CD4-positive, alpha-beta T cell treated with Interleukin-17A for 1 hour (primary cell): ENCODE measurements around the gene ITGA3.
A peak's percentile ranks its signal among the peaks of the same experiment; 100 is the strongest.

Experiments
- DNase-seq: peaks from one replicate; pipeline ENCODE4 v3.0.0-alpha.2; 2020

ITGA3 gene

DNA sequence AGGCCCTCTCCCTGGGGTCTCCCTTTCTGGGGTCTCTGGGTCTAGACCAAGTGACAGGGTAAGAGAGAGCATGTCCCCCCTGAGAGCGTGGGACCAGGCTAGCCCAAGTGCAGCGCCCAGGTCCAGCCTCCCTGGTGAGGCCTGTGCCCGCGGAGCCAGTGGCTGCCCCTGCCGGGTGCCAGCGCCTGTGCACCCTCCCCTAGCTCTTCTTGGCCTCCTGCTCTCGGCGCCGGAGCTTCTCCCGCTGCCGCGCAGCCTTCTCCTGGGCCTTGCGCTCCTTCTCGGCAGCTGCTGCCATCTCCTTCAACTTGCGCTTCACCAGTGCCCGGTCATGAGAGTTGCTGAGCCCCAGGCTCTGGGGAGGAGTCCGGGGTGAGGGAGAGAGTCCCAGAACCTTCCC, 56.8 kb downstream of the ITGA3 start:
- no peak for DNase-seq

GRCh38 chr17:50113624-50114320, 57.9 kb downstream of the ITGA3 start:
- no peak for DNase-seq

GRCh38 chr17:50114401-50114800, 58.5 kb downstream of the ITGA3 start:
- no peak for DNase-seq

GRCh38 chr17:50114849-50115357, 59.0 kb downstream of the ITGA3 start:
- DNase-seq, result peak; percentile 68

- no peak for DNase-seq
These were observed 59.8 kb downstream of the ITGA3 start for GRCh38 chr17:50115756-50116155.

DNA sequence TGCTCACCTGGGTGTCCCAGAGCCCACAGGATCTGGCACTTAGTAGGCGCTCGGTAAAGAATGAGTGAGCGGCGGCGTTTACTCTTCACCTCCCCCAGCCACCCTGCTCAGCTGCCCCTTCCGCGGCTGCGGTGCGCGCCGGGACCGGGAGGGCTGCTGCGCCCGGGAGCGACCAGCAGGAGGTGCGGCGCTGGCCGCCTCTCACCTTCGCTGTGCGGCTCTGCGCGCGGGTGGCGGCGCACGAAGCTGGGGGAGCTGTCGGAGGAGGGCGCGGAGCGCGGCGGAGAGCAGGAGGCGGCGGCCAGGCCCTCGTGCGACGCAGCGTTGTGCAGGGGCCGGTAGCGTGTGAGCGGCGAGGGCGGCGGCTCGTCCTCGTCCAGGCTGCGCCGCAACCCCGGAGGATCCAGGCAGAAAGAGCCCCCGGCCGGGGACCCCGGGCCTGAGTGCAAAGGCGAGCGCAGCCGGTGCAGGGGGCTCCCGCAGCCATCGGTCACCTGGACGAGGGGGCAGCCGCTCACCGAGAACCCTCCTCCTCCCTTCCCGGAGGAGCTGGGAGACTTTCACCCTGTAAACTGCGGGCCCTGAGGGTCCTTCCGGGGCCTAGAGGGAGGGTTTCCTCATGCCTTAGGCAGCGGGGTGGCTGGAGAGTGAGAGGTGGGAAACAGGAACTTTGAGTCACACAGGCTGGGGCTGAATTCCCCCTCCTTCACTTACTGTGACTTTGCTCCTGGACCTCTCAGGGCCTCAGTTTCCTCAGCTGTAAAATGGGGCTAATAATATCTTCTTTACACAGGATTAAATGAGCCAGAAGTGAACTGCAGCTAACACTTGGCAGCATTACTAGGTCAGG, 61.5 kb downstream of the ITGA3 start:
- peak; percentile 62 for DNase-seq

- no peak for DNase-seq
These were observed 62.3 kb downstream of the ITGA3 start for GRCh38 chr17:50118076-50118827.

DNA sequence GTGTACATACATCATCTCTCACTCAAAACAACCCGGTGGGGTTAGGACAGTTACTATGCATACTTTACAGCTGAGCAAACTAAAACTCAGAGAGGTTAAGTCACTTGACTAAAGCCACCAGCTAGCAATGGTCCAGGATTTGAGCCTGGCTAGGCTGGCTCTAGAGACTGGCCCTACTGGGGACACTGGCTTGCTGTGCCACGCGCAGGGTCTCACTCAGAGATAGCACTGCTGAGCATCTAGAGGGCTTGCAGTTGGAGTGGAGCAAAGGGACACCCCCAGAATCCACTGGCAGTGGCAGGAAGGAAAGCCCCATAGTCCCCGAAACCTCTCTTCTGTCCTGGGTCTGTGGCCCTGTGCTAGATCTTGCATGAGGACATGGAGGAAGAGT, 62.9 kb downstream of the ITGA3 start:
- no peak for DNase-seq

DNA sequence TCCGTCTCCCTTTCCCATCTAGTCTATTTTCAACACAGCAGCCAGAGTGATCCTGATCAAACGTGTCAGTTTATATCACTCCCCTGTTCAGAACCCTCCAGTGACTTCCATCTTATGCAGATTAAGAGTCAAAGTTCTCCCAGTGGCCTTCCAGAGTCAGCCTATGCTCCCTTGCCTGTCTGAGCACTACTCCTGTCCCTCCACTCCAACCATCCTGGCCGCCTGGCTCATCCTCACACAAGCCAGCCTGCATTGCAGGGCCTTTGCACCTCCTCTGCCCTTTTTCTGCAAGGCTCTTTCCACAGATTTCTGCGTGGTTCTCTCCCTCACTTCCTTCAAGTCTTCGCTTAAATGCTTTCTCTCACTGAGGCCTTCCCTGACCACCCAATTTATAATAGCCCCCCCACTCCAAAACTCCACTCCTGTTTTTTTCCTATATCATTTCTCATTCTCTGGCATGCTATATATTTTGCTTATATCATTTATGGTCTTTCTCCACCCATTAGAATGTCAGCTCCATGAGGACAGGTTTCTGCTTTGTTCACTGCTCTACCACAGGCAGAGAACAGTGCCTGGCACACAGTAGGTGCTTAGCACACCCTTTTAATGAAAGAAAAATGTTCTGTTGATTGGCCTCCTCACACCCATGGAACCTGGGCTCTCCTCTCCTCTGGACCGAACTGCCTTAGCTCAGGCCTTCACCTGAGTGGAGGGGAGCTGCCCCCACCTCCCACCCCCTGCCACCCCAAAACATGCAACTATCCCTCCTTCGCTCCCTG, 64.8 kb downstream of the ITGA3 start:
- no peak for DNase-seq

DNA sequence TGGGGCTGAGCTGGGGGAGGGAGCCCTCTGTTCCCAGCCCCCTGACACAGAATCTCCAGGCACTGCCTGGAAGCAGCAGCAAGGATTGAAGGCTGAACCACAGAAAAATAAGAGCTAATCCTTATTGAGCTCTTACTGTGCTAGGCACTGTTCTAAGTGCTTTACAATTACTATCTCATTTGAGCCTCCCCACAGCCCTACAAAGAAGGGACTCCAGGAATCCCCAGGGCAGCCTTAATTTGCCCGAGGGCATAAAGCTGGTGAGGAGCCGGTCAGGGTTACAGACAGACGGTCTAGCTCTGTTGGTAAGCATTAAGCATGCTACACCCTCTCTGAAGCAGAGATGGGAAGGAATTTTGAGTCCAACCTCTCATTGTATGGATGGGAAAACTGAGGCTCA, 67.0 kb downstream of the ITGA3 start:
- no peak for DNase-seq

DNA sequence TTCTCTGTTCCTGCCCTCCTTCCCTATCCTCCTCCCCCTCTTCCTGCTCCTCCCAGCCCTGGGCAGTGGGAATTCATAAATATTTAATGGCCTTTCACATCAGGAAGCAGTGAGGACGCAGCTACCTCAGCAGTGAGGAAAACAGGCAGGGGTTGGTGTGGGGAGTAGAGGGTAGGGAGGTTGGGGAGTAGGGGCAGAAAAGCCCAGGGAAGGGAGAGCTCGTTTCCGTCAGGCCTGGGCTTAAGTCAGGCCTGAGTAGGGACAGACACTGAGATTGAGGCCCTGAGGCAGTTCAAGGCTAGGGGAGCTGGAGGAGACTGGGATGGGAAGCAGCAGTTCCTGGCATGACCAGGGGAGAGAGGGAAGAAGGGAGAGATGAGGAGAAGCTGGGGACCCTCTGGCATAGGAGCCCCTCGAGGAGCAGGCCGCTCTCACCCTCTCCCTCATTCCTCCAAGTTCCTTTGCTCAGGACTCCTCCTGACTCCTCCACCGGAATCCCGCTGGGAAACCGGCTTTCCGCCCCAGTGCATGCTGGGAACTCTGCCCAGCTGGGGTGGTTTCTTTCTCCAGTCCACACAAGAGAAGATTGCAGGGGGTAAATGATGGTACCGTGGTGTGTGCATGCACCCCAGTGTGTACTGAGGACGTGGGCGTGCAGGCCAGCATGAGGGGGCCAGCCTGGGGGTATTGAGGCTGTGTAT, 67.9 kb downstream of the ITGA3 start:
- no peak for DNase-seq

DNA sequence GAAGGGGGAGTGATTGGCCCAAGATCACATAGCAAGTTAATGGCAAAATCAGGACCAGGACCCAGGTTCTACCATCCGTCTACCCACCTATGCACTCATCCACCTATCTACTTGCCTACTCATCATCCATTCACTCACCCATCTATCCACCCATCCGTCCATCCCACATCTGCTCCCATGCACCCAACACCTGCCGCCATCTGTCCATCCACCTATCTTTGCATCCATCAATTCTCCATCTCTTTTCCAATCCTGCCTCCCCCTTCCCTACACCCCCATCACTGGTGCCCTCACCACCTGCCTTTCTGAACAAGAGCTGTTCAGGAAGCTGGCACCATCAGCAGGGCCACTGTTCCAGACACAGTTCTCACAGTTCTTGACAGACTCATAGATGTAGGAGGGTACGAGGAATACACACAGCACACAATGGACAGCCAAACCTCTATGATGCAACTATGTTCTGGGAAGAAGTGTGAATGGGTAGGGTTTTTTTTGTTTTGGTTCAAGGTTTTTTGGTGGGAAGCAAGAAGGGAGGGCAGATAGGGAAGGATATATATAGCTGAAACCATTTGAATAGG, 69.6 kb downstream of the ITGA3 start:
- DNase-seq, result no peak

DNA sequence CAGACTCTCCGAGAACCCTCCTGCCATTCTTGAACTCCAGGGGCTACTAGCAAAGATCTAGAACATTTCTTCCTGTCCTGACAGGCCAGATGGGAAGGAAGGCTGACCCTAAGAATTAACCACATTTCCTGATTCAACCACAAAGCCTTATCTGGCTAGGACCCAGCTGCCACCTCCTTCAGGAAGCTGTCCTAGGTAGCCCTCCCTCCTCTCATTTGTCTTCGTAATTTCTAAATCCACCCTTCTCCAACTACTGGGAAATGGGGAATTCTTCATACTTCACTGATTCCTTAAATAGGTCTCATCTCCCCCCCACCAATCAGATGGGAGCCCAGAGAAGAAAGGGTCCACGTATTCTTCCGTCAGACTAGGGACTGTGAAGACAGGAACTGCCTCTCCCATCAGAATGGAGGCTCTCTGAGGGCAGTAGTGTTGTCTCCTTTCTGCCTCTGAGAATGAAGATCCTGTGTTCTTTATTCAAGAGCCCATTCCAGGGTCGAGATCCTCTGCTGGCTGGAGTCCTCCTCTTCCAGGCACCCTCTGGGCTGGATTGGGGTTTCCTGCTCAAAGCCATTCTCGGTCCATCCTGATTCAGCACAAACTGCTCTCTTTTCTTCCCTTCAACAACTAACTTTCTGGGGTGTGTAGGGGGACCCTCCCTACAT, 71.9 kb downstream of the ITGA3 start:
- DNase-seq, result no peak

DNA sequence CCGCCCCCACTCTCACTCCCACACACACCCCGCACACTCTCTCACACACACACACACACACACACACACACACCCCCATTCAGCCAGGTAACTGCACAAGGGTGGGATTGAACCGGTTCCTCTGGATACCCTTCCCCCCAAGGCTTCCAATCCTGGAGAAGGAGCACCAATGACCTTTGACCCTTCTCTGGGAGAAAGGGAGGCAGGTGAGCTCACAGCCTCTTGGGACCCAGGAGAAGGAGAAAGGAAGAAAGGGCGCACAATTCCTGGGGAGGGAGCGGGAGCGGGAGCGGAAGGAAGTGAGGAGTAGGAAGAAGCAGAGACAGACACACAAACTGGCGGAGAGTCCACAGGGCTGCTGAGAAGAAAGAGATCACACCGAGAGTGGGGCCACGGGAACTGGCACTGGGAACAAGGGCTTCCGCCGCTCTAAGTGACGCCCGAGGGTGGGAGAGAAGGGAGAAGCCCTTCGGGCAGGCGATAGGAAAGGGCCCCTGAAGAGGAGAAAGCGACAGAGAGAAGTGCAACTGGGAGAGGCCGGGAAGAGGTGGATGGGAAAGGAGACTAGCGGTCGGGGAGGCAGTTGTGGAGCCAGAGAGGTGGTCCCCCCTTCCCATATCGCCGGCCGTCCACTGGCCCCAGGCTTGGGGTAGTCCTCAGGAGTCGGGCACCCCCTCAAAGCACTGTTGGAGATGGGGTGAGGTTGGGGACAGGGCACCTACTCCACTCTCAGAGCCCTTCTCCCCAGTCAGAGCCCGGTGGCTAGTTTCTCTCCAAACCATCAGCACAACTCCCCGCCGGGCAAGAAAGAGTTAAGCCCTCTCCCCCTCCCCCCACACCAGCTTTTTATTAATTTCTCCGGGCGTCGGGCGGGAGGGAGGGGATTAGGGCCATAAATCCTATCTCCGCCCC, 72.8 kb downstream of the ITGA3 start:
- DNase-seq, result no peak

GRCh38 chr17:50129353-50129727, 73.4 kb downstream of the ITGA3 start:
- DNase-seq, result no peak

DNA sequence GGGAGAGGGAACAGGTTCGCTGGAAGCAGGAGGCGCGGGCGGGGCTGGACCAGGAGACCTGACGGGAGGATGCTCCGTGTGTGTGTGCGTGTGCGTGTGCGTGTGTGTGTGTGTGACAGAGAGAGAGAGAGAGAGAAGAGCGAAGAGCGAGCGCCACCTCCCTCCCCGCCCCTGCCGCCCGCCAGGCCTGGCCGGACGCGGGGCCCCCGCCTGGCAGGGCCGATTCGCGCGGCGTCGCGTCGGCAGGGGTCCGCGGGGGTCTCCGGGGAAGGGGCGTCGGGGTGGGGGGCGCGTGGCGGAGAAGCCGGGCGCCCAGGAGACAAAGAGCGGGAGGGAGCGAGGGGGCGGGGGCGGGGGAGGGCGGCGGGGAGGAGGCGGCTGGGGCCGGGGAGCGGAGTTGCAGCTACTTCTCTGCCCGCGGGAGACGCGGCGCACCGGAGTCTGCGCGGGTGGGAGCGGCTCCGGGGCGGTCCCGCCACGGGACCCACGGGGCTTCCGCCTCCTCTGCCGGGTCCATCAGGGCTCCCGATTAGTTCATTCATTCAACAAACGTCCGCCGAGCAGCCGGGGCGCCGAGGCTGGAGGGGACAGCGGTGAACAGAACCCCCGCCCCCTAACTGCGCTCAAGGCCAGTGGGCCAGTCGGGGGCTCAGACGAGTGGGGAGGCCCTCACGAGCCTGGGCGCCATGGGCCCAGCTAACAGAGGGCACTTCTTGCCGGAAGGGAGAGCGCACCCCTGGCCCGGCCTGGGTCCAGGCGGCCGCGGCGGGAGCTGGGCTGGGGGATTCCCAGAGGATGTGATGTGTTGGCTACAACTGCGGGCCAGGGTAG, 74.0 kb downstream of the ITGA3 start, which contains the start of gene SAMD14:
TSS of gene SAMD14 (minus strand) at position 433 of the 831 bp plus-strand sequence. CDS start 5,201 bp downstream, outside the sequence.
- DNase-seq, result peak; percentile 70

DNA sequence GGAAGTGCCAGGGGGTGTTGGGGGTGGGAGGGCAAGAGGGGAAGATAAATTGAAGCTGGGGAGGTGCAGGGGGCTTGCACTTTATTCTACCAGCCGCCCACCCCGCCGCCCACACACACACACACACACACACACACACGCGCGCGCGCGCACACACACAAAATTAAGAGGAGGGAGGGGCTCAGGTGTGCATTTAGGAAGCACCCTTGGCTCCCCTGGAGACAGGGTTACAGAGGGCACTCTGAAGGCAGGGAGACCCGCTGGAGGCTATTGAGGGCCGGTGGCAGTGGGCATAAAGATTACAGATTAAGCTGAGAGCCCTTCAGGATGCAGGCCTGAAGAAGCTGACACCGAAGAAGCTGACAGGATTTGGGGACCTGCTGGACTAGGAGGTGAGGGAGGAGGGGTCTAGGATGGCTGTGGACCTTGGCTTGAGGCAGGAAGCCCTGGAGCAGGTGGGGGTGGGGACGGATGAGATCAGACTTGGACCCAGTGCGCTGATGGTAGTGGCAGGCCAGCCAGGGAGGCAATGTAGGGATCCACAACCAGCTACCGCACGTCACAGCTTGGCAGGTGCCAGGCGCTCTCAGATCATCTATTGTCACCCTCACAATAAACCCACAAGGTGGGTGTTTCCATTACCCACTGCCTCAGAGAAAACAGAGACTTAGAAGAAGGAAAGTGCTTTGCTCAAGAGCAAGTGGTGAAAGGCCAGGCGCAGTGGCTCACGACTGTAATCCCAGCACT, 74.8 kb downstream of the ITGA3 start:
- no peak for DNase-seq
